Activated T-helper 2 cell treated with anti-CD3 and anti-CD28 coated beads, Interferon-gamma antibody, Interleukin-2, Interleukin-4, amounts not matched to agents 10 μg/mL and 5 μg/mL and 100 μg/mL, durations not matched to agents 14 hours and 24 hours and 36 hours (primary cell): Measurements from ENCODE around the gene RBSN. TPM values are rescaled to one million over a fixed set of nuclear protein-coding genes. Genes with fewer than 3 reads are reported as not detected.

ENCODE experiments used
- DNase-seq: peaks from one replicate; pipeline ENCODE4 v3.0.0; 2021; ENCODE audit warnings: low spot score
- H3K27ac Mint-ChIP-seq: one replicate; pipeline ENCODE4 v1.8.0; 2021; ENCODE audit warnings: mixed read lengths
- H3K27me3 Mint-ChIP-seq: one replicate; pipeline ENCODE4 v1.8.0; 2021; ENCODE audit warnings: low read depth, mixed read lengths
- H3K36me3 Mint-ChIP-seq: one replicate; pipeline ENCODE4 v1.8.0; 2021; ENCODE audit warnings: low read depth, mixed read lengths
- H3K4me1 Mint-ChIP-seq: one replicate; pipeline ENCODE4 v1.8.0; 2021; ENCODE audit warnings: low read depth, mixed read lengths
- H3K4me3 Mint-ChIP-seq: one replicate; pipeline ENCODE4 v1.8.0; 2021; ENCODE audit warnings: low read depth, mild to moderate bottlenecking, moderate library complexity, mixed read lengths
- H3K9me3 Mint-ChIP-seq: one replicate; pipeline ENCODE4 v1.8.0; 2021; ENCODE audit warnings: mixed read lengths
- intact Hi-C: fragments of 100-400 bp; cut with micrococcal nuclease; formaldehyde crosslinking; loops from one replicate; pipeline ENCODE4 v1.15.1; 2023
- total RNA-seq: library from RNA; stranded (reverse); gene quantifications from 2 replicates; pipeline ENCODE4 v1.2.3, GENCODE V29; 2022

Gene RBSN
- total RNA-seq, 1 donor from 2014 or later: 11.3 TPM

- Mint-ChIP-seq H3K4me3 (no peak overlapping the region), H3K27ac (no peak overlapping the region), H3K36me3 (peaks cover 82% of the 10 kb centered on the region), H3K4me1 (peaks cover 19% of the 10 kb centered on the region), H3K27me3 (no peaks in the 10 kb centered on the region), H3K9me3 (no peaks in the 10 kb centered on the region)
- intact Hi-C loops: no loop called here
- DNase-seq: no peak
Observed at GRCh38 chr3:15050405-15051092, 48.4 kb downstream of the RBSN start.

DNA sequence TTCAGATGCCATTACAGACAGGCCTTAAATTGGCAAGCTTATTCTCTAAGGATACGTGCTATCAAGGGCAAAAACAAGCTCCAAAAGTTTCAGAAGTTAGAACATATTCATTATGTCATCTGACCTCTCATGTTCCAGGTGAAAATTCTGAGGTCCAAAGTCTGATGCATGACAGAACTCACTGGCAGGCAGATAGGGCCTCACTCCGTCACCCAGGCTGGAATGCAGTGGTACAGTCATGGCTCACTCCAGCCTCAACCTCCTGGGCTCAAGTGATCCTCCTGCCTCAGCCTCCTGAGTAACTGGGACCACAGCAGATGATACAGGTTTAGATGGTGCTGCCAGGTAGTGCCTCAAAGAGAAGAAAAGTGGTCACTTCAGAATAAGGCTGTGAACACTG is 49.4 kb downstream of the RBSN start:
- no peaks in the 10 kb centered on the region for H3K27me3 Mint-ChIP-seq
- no peak overlapping the region for H3K27ac Mint-ChIP-seq
- no peak overlapping the region for H3K4me3 Mint-ChIP-seq
- peaks cover 83% of the 10 kb centered on the region for H3K36me3 Mint-ChIP-seq
- intact Hi-C loops: no loop called here
- no peaks in the 10 kb centered on the region for H3K9me3 Mint-ChIP-seq
- DNase-seq: no peak
- peaks cover 12% of the 10 kb centered on the region for H3K4me1 Mint-ChIP-seq

DNA sequence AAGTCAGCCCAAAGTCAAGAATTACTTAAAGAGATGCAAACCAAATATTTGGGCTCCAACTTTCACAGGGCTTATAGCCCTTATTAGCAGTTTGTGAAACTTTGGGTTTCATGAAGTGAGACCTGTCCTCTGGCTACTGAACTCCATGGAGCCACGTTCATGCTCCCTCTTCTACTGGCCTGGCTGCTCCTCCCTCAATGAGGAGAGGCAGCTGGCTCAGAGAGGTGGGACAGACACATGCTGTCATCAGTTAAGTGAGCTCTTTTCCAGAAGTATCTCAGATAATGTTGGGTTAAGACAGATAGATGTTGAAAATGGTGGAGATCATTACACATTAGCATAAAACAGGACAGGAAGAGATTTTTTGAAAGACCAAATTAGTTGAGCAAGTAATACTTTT is 53.3 kb downstream of the RBSN start:
- H3K27me3 Mint-ChIP-seq: no peaks in the 10 kb centered on the region
- intact Hi-C loops: no loop called here
- H3K36me3 Mint-ChIP-seq: peaks cover 89% of the 10 kb centered on the region
- no peak for DNase-seq
- H3K9me3 Mint-ChIP-seq: no peaks in the 10 kb centered on the region
- no peak overlapping the region for H3K4me3 Mint-ChIP-seq
- no peak overlapping the region for H3K27ac Mint-ChIP-seq
- peaks cover 3% of the 10 kb centered on the region for H3K4me1 Mint-ChIP-seq

GRCh38 chr3:15044326-15044725 is 54.6 kb downstream of the RBSN start:
- intact Hi-C loops: no loop called here
- DNase-seq: no peak
- no peak overlapping the region for H3K4me3 Mint-ChIP-seq
- H3K36me3 Mint-ChIP-seq: peaks cover 89% of the 10 kb centered on the region
- H3K4me1 Mint-ChIP-seq: peaks cover 3% of the 10 kb centered on the region
- no peak overlapping the region for H3K27ac Mint-ChIP-seq
- no peaks in the 10 kb centered on the region for H3K9me3 Mint-ChIP-seq
- no peaks in the 10 kb centered on the region for H3K27me3 Mint-ChIP-seq

- intact Hi-C loops: no loop called here
- no peak for DNase-seq
- Mint-ChIP-seq H3K36me3 (peaks cover 87% of the 10 kb centered on the region), H3K27ac (no peak overlapping the region), H3K4me3 (no peak overlapping the region), H3K27me3 (no peaks in the 10 kb centered on the region), H3K4me1 (peaks cover 3% of the 10 kb centered on the region), H3K9me3 (no peaks in the 10 kb centered on the region)
Observed at GRCh38 chr3:15043408-15044171, 55.4 kb downstream of the RBSN start.

GRCh38 chr3:15042936-15043335 is 56.0 kb downstream of the RBSN start:
- intact Hi-C loops: no loop called here
- H3K4me1 Mint-ChIP-seq: peaks cover 3% of the 10 kb centered on the region
- H3K9me3 Mint-ChIP-seq: no peaks in the 10 kb centered on the region
- peaks cover 86% of the 10 kb centered on the region for H3K36me3 Mint-ChIP-seq
- no peaks in the 10 kb centered on the region for H3K27me3 Mint-ChIP-seq
- no peak for DNase-seq
- no peak overlapping the region for H3K4me3 Mint-ChIP-seq
- no peak overlapping the region for H3K27ac Mint-ChIP-seq

GRCh38 chr3:15041950-15042349 is 57.0 kb downstream of the RBSN start:
- H3K9me3 Mint-ChIP-seq: no peaks in the 10 kb centered on the region
- no peak for DNase-seq
- H3K27me3 Mint-ChIP-seq: no peaks in the 10 kb centered on the region
- no peak overlapping the region for H3K27ac Mint-ChIP-seq
- H3K36me3 Mint-ChIP-seq: peaks cover 84% of the 10 kb centered on the region
- H3K4me1 Mint-ChIP-seq: peaks cover 3% of the 10 kb centered on the region
- intact Hi-C loops: no loop called here
- no peak overlapping the region for H3K4me3 Mint-ChIP-seq

- DNase-seq: no peak
- H3K9me3 Mint-ChIP-seq: no peaks in the 10 kb centered on the region
- H3K4me3 Mint-ChIP-seq: no peak overlapping the region
- peak overlapping the region; percentile 2 for H3K27ac Mint-ChIP-seq
- no peaks in the 10 kb centered on the region for H3K27me3 Mint-ChIP-seq
- H3K36me3 Mint-ChIP-seq: peaks cover 77% of the 10 kb centered on the region
- intact Hi-C loops: no loop called here
- H3K4me1 Mint-ChIP-seq: peaks cover 3% of the 10 kb centered on the region
Observed at GRCh38 chr3:15040844-15041243, 58.1 kb downstream of the RBSN start.

DNA sequence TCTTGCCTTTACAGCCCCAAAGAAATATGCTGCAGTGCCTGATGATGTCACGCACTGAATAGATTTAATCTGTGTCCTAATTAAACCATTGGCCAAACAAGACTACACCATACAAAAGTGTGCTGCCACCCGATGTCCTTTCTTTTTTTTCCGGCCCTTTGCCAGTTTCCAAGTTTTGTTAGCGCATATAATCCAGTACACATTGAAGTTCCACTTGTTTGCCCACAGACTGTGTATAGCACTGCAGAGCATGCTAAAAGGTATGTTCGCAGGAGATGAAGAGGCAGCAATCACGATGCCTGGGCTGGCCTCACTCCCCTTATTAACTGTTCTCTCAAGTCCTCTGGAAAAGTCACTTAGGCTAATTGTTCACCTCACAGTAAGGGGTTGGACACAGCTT is 60.6 kb downstream of the RBSN start:
- H3K36me3 Mint-ChIP-seq: peaks cover 71% of the 10 kb centered on the region
- no peak for DNase-seq
- no peaks in the 10 kb centered on the region for H3K9me3 Mint-ChIP-seq
- intact Hi-C loops: no loop called here
- no peak overlapping the region for H3K27ac Mint-ChIP-seq
- no peak overlapping the region for H3K4me3 Mint-ChIP-seq
- no peaks in the 10 kb centered on the region for H3K4me1 Mint-ChIP-seq
- no peaks in the 10 kb centered on the region for H3K27me3 Mint-ChIP-seq

DNA sequence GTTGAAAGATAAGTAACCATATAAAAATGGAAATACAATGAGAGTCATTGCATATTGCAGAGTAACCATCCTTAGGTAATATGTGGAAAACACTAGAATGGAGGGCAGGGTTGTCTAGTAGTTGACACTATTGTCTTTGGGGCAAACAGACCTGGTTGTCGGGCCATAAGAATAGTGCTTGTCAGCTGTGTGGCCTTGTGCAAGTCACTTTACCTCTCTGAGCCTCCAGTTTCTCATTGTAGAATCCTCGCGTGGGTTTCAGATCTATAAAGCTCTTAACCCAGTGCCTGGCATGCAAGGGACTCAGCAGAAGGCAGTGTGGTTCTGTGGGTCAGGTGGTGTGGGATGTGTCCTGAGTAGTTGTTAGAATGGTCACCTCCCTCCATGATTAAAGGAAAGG is 65.8 kb downstream of the RBSN start:
- Mint-ChIP-seq H3K27ac (no peak overlapping the region), H3K9me3 (no peaks in the 10 kb centered on the region), H3K4me1 (no peaks in the 10 kb centered on the region), H3K4me3 (no peak overlapping the region), H3K27me3 (no peaks in the 10 kb centered on the region), H3K36me3 (peaks cover 68% of the 10 kb centered on the region)
- no peak for DNase-seq
- intact Hi-C loops: no loop called here

- Mint-ChIP-seq H3K4me3 (no peak overlapping the region), H3K9me3 (no peaks in the 10 kb centered on the region), H3K36me3 (peaks cover 64% of the 10 kb centered on the region), H3K27ac (no peak overlapping the region), H3K4me1 (no peaks in the 10 kb centered on the region), H3K27me3 (no peaks in the 10 kb centered on the region)
- DNase-seq: no peak
- intact Hi-C loops: no loop called here
Observed at GRCh38 chr3:15032650-15033049, 66.3 kb downstream of the RBSN start.

DNA sequence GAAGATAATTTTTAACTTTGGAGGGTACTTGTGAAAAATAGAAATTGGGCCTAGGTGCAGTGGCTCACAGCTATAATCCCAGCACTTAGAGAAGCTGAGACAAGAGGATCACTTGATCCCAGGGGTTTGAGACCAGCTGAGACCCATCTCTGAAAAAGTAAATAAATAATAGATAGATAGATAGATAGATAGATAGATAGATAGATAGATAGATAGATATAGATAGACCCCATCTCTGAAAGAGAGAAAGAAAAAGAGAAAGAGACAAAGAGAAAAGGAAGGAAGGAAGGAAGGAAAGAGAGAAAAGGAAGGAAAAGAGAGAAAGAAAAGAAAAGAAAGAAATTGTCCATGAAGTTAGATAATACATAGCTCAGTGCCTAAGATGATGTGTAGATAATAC is 69.3 kb downstream of the RBSN start:
- intact Hi-C loops: no loop called here
- H3K9me3 Mint-ChIP-seq: no peaks in the 10 kb centered on the region

GRCh38 chr3:15023719-15024118 is 75.2 kb downstream of the RBSN start:
- Mint-ChIP-seq H3K4me1 (no peaks in the 10 kb centered on the region), H3K36me3 (peaks cover 67% of the 10 kb centered on the region), H3K27ac (no peak overlapping the region), H3K27me3 (no peaks in the 10 kb centered on the region), H3K9me3 (no peaks in the 10 kb centered on the region), H3K4me3 (no peak overlapping the region)
- no peak for DNase-seq
- intact Hi-C loops: no loop called here

More for the DNA sequence above, 69.3 kb downstream of the RBSN start:
- no peaks in the 10 kb centered on the region for H3K27me3 Mint-ChIP-seq
- no peak overlapping the region for H3K4me3 Mint-ChIP-seq
- DNase-seq: no peak
- no peaks in the 10 kb centered on the region for H3K4me1 Mint-ChIP-seq
- H3K36me3 Mint-ChIP-seq: peaks cover 69% of the 10 kb centered on the region
- H3K27ac Mint-ChIP-seq: peak overlapping the region; percentile 25
